ENCODE results near the gene SLC22A3.
"Not testable (repeated sequence)": the region's sequence is repeated elsewhere in the genome, so short reads cannot be mapped to it uniquely, and the experiment has no call there.

GRCh38 chr6:160467261-160467871 is 119.2 kb downstream of the SLC22A3 start:
- TF ChIP-seq NRL (CRISPR knock-in tag; IDR thresholded peaks at IDR 0.05; ENCODE audit: borderline replicate concordance); ZFX (CRISPR knock-in tag; IDR thresholded peaks at IDR 0.05; ENCODE audit: low read depth); POLR2A (IDR thresholded peaks at IDR 0.05; ENCODE audit: insufficient read depth in 1 of 2, low read depth in 2 of 2, low read length in 2 of 2); PHB2 (IDR thresholded peaks at IDR 0.05; ENCODE audit: partially characterized antibody); KAT2B (IDR thresholded peaks at IDR 0.05; ENCODE audit: borderline replicate concordance, low read depth, low read length); SMARCC2 (IDR thresholded peaks at IDR 0.05); DPF2 (CRISPR knock-in tag; IDR thresholded peaks at IDR 0.05; ENCODE audit: borderline replicate concordance, low read depth); EZH2 (conservative IDR thresholded peaks at IDR 0.05; ENCODE audit: low read depth, low read length); MAFG (CRISPR knock-in tag; IDR thresholded peaks at IDR 0.05): not testable (repeated sequence)

All from HepG2 (cell line).